Panc1 (cell line): Measurements from ENCODE around the gene LINC01488.

ENCODE experiments used
- CTCF ChIP-seq: fragments of 450-650 bp; IDR thresholded peaks from 2 replicates; pipeline ENCODE4 v1.5.1; 2017; ENCODE audit warnings: mild to moderate bottlenecking
- POLR2AphosphoS5 ChIP-seq: IDR thresholded peaks from 2 replicates; pipeline ENCODE4 v1.6.1; 2012; ENCODE audit warnings: mild to moderate bottlenecking, low read depth, low read length, moderate library complexity
- REST ChIP-seq, 2 experiments: IDR thresholded peaks; 2 replicates each; pipeline ENCODE4 v1.6.1; 2011 to 2012; ENCODE audit warnings: low read depth in 2 of 2, control low read depth in 1 of 2, low read length in 1 of 2, mild to moderate bottlenecking in 1 of 2, moderate library complexity in 1 of 2; ENCODE audit not compliant: insufficient read depth in 1 of 2
- SIN3A ChIP-seq: IDR thresholded peaks from 2 replicates; pipeline ENCODE4 v1.6.1; 2012; ENCODE audit warnings: low read depth, mild to moderate bottlenecking, low read length, moderate library complexity, borderline replicate concordance; ENCODE audit not compliant: insufficient read depth
- TCF7L2 ChIP-seq: IDR thresholded peaks from 2 replicates; pipeline ENCODE4 v1.6.1; 2011; ENCODE audit warnings: mild to moderate bottlenecking, low read depth, low read length, inconsistent platforms

GRCh38 chr11:69499918-69500284, 18.4 kb downstream of the LINC01488 start:
- no peak for TF ChIP-seq POLR2AphosphoS5
- no peak for TF ChIP-seq CTCF
- TF ChIP-seq REST (IDR thresholded peaks at IDR 0.05; ENCODE audit: insufficient read depth in 1 of 2, low read depth in 2 of 2, low read length in 1 of 2): no peak
- TF ChIP-seq TCF7L2: no peak
- no peak for TF ChIP-seq SIN3A
